ENCODE measurements around the gene TRPC4. TPM values are rescaled to one million over a fixed set of nuclear protein-coding genes. Genes with fewer than 3 reads are reported as not detected.

TRPC4 gene
- total RNA-seq, 1 experiment from 2014 or later = 0.22 TPM

DNA sequence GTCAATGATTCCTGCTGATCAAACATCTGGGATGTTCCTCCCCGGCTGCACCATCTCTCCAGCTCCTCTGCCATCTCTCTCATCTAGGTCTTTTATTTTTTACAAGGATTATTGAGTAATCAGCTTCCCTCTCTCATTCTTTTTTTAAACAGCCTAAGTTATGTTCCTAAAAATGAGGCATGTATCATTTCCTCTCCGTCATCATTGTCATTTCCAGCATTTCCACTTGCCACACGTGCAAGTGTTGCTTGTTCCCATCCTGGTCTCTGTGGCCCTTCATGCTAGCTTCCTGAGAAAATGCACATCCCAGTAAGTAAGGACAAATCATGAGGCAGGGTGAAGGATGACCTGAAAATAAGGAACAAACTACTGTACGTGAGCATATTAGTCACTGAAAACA lies 168.3 kb downstream of the TRPC4 start:
- ATAC-seq (no peak), DNase-seq (no peak)
- intact Hi-C loops (cut with micrococcal nuclease) = no loop called here
- Histone ChIP-seq H2AFZ (ENCODE audit: low read length) (no peak overlapping the region), H3K9me2 (replicated peaks; ENCODE audit: low read length) (no peaks in the 10 kb centered on the region), H3K4me2 (ENCODE audit: low read length) (no peak overlapping the region), H3K4me3 (ENCODE audit: low read length) (no peak overlapping the region), H3K9me3 (ENCODE audit: low read length) (no peaks in the 10 kb centered on the region), H4K20me1 (ENCODE audit: low read length) (no peaks in the 10 kb centered on the region), H3K36me3 (ENCODE audit: low read depth, low read length) (no peaks in the 10 kb centered on the region), H3K27me3 (ENCODE audit: low read length) (no peaks in the 10 kb centered on the region), H3K9ac (ENCODE audit: low read length) (no peak overlapping the region), H3F3A (ENCODE audit: low read length, unreplicated experiment) (no peaks in the 10 kb centered on the region), H3K4me1 (ENCODE audit: insufficient read depth, low read length) (peaks cover 6% of the 10 kb centered on the region; the same call in 1 of the 2 replicates), H3K79me2 (ENCODE audit: low read length) (no peaks in the 10 kb centered on the region), H3K27ac (ENCODE audit: low read length) (no peak overlapping the region)
- POLR2A ChIA-PET (ENCODE audit: unreplicated experiment) = interaction anchor here (0.5 kb wide), 1 partner anchor 1864 kb away, joined by 4 read pairs; no protein-coding TSS in a partner anchor
- CTCF ChIA-PET = no interaction called here
- no TSS peak for BruUV-seq (replicated peaks)
- TF ChIP-seq, protein P1, sequence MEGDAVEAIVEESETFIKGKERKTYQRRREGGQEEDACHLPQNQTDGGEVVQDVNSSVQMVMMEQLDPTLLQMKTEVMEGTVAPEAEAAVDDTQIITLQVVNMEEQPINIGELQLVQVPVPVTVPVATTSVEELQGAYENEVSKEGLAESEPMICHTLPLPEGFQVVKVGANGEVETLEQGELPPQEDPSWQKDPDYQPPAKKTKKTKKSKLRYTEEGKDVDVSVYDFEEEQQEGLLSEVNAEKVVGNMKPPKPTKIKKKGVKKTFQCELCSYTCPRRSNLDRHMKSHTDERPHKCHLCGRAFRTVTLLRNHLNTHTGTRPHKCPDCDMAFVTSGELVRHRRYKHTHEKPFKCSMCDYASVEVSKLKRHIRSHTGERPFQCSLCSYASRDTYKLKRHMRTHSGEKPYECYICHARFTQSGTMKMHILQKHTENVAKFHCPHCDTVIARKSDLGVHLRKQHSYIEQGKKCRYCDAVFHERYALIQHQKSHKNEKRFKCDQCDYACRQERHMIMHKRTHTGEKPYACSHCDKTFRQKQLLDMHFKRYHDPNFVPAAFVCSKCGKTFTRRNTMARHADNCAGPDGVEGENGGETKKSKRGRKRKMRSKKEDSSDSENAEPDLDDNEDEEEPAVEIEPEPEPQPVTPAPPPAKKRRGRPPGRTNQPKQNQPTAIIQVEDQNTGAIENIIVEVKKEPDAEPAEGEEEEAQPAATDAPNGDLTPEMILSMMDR (conservative IDR thresholded peaks at IDR 0.05; ENCODE audit: low read depth, low read length) = no peak
- TF ChIP-seq EZH2phosphoT487 (IDR thresholded peaks at IDR 0.05; ENCODE audit: borderline replicate concordance, low read length) = no peak
- TF ChIP-seq EZH2 (IDR thresholded peaks at IDR 0.05; ENCODE audit: low read length, unreplicated experiment) = no peak

DNA sequence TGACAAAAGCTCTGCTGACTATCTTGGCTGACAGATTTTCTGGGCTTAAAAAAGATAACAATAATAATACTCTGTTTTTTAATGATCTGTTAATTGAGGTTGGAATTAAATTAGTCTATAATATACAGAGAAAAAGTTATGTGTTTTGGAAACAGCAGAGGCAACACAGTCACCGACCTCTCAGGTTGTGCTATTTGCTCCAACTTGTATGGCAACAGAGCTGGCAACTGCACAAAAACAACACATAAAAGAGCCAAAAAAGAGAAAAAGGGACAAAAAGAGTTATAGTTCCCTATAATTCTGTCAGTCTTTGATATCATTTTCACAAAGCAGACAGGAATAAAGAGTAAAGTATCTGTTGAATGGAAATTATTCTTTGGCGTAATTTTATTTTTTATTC lies 168.7 kb downstream of the TRPC4 start:
- POLR2A ChIA-PET (ENCODE audit: unreplicated experiment) = interaction anchor here (0.5 kb wide), 1 partner anchor 1864 kb away, joined by 4 read pairs; no protein-coding TSS in a partner anchor
- no peaks in the 10 kb centered on the region for H3K79me2 ChIP-seq (ENCODE audit: low read length)

DNA sequence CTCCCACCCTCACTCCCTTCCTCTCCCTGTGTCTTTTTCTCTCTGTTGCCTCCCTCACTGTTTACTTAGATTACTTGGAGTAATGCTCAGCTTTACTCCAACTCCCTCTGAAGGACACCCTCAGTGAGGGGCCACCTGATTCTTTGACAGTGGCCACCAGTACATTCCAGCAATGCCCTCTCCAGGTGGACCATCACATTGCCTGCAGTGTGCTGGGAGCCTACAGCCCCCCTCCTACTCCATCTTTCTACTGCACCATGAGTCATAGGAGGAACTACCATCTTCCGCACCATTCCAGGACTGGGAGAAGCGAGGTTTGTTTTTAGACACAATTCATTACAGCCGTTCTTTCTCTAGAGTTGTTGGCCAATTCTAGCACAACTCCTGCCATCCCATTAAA lies 174.4 kb downstream of the TRPC4 start:
- no peaks in the 10 kb centered on the region for H3F3A ChIP-seq (ENCODE audit: low read length, unreplicated experiment)
- H3K9me3 ChIP-seq (ENCODE audit: low read length) = no peaks in the 10 kb centered on the region
- DNase-seq (no peak), ATAC-seq (no peak)
- no peaks in the 10 kb centered on the region for H3K4me1 ChIP-seq (ENCODE audit: insufficient read depth, low read length)
- H3K9me2 ChIP-seq (replicated peaks; ENCODE audit: low read length) = no peaks in the 10 kb centered on the region
- TF ChIP-seq, protein P1 (conservative IDR thresholded peaks at IDR 0.05; ENCODE audit: low read depth, low read length) = no peak
- TF ChIP-seq EZH2 (IDR thresholded peaks at IDR 0.05; ENCODE audit: low read length, unreplicated experiment) (no peak), EZH2phosphoT487 (IDR thresholded peaks at IDR 0.05; ENCODE audit: borderline replicate concordance, low read length) (no peak)
- intact Hi-C loops (cut with micrococcal nuclease) = no loop called here
- no peak overlapping the region for H3K4me2 ChIP-seq (ENCODE audit: low read length)
- no peak overlapping the region for H3K9ac ChIP-seq (ENCODE audit: low read length)
- no peaks in the 10 kb centered on the region for H3K36me3 ChIP-seq (ENCODE audit: low read depth, low read length)
- no TSS peak for BruUV-seq (replicated peaks)
- H3K4me3 ChIP-seq (ENCODE audit: low read length) = no peak overlapping the region
- ChIA-PET CTCF (no interaction called here), POLR2A (ENCODE audit: unreplicated experiment) (no interaction called here)
- H3K27ac ChIP-seq (ENCODE audit: low read length) = no peak overlapping the region
- H3K27me3 ChIP-seq (ENCODE audit: low read length) = no peaks in the 10 kb centered on the region
- no peak overlapping the region for H2AFZ ChIP-seq (ENCODE audit: low read length)
- H3K79me2 ChIP-seq (ENCODE audit: low read length) = no peaks in the 10 kb centered on the region
- no peaks in the 10 kb centered on the region for H4K20me1 ChIP-seq (ENCODE audit: low read length)

More for the DNA sequence above, 168.7 kb downstream of the TRPC4 start:
- TF ChIP-seq EZH2phosphoT487 (IDR thresholded peaks at IDR 0.05; ENCODE audit: borderline replicate concordance, low read length) (no peak), EZH2 (IDR thresholded peaks at IDR 0.05; ENCODE audit: low read length, unreplicated experiment) (no peak)
- TF ChIP-seq, protein P1 (conservative IDR thresholded peaks at IDR 0.05; ENCODE audit: low read depth, low read length) = no peak
- BruUV-seq (replicated peaks) = no TSS peak
- Histone ChIP-seq H3K9ac (ENCODE audit: low read length) (no peak overlapping the region), H3K4me1 (ENCODE audit: insufficient read depth, low read length) (peaks cover 6% of the 10 kb centered on the region; the same call in 1 of the 2 replicates), H3K4me3 (ENCODE audit: low read length) (no peak overlapping the region), H3F3A (ENCODE audit: low read length, unreplicated experiment) (no peaks in the 10 kb centered on the region), H3K9me2 (replicated peaks; ENCODE audit: low read length) (no peaks in the 10 kb centered on the region), H2AFZ (ENCODE audit: low read length) (no peak overlapping the region), H3K27ac (ENCODE audit: low read length) (no peak overlapping the region), H3K9me3 (ENCODE audit: low read length) (no peaks in the 10 kb centered on the region), H3K27me3 (ENCODE audit: low read length) (no peaks in the 10 kb centered on the region), H4K20me1 (ENCODE audit: low read length) (no peaks in the 10 kb centered on the region), H3K36me3 (ENCODE audit: low read depth, low read length) (no peaks in the 10 kb centered on the region), H3K4me2 (ENCODE audit: low read length) (no peak overlapping the region)
- ATAC-seq (no peak), DNase-seq (no peak)
- CTCF ChIA-PET = no interaction called here
- intact Hi-C loops (cut with micrococcal nuclease) = no loop called here
